Iris pigment epithelial cell (primary cell): ENCODE results near the gene RXFP3.
A peak's percentile ranks its signal among the peaks of the same experiment; 100 is the strongest.
"Not testable (repeated sequence)": the region's sequence is repeated elsewhere in the genome, so short reads cannot be mapped to it uniquely, and the experiment has no call there.

Experiments used
- DNase-seq: peaks from one replicate; pipeline ENCODE4 v3.0.0-alpha.2; 2011; ENCODE audit warnings: low read depth

RXFP3 gene

GRCh38 chr5:33936381-33937016, at the start of gene RXFP3:
RXFP3 (plus strand) TSS chr5:33936386; CDS start chr5:33936741, 355 bp downstream.
- peak; percentile 57 for DNase-seq

GRCh38 chr5:33887268-33887667, 48.9 kb upstream of the RXFP3 start:
- DNase-seq, result no peak

GRCh38 chr5:33888587-33888986, 47.6 kb upstream of the RXFP3 start:
- peak; percentile 74 for DNase-seq

GRCh38 chr5:33890131-33891032, 45.8 kb upstream of the RXFP3 start:
- peak; percentile 58 for DNase-seq

- DNase-seq, result no peak
Observed at GRCh38 chr5:33891446-33891787, 44.8 kb upstream of the RXFP3 start.

GRCh38 chr5:33891788-33892619, 44.2 kb upstream of the RXFP3 start, which contains the start of gene ADAMTS12:
ADAMTS12 (minus strand) TSS chr5:33891990; CDS start chr5:33891856, 134 bp downstream.
- peak; percentile 78 for DNase-seq

- DNase-seq, result peak; percentile 95
Observed at GRCh38 chr5:33892620-33893137, 43.5 kb upstream of the RXFP3 start.

- peak; percentile 78 for DNase-seq
Observed at GRCh38 chr5:33894566-33894965, 41.6 kb upstream of the RXFP3 start.

GRCh38 chr5:33901156-33901555, 35.0 kb upstream of the RXFP3 start:
- DNase-seq, result peak; percentile 24

GRCh38 chr5:33903118-33903517, 33.1 kb upstream of the RXFP3 start:
- no peak for DNase-seq

- DNase-seq, result no peak
Observed at GRCh38 chr5:33905381-33905780, 30.8 kb upstream of the RXFP3 start.

GRCh38 chr5:33906248-33906647, 29.9 kb upstream of the RXFP3 start:
- not testable (repeated sequence) for DNase-seq

GRCh38 chr5:33914844-33915243, 21.3 kb upstream of the RXFP3 start:
- DNase-seq, result not testable (repeated sequence)

GRCh38 chr5:33921002-33921401, 15.2 kb upstream of the RXFP3 start:
- no peak for DNase-seq

GRCh38 chr5:33925278-33925677, 10.9 kb upstream of the RXFP3 start:
- no peak for DNase-seq

- DNase-seq, result no peak
Observed at GRCh38 chr5:33927685-33928084, 8.5 kb upstream of the RXFP3 start.

GRCh38 chr5:33928283-33928682, 7.9 kb upstream of the RXFP3 start:
- no peak for DNase-seq

- DNase-seq, result no peak
Observed at GRCh38 chr5:33929925-33930690, 6.1 kb upstream of the RXFP3 start.

GRCh38 chr5:33931136-33931535, 5.0 kb upstream of the RXFP3 start:
- no peak for DNase-seq

GRCh38 chr5:33933723-33934169, 2.4 kb upstream of the RXFP3 start:
- DNase-seq, result no peak

GRCh38 chr5:33934176-33934575, 2.0 kb upstream of the RXFP3 start:
- peak; percentile 70 for DNase-seq
